GM23338 (cell line): ENCODE results near the gene HCAR2. TPM values are rescaled to one million over a fixed set of nuclear protein-coding genes. Genes with fewer than 3 reads are reported as not detected.

Source experiments
- ATAC-seq: fragments of 200-7000 bp; cut with Tn5 transposase; 3 replicates; pipeline ENCODE4 v1.9.1; 2020
- DNase-seq: peaks from one replicate; pipeline ENCODE4 v3.0.0-alpha.2; 2015; ENCODE audit warnings: low spot score
- H2AFZ ChIP-seq: fragments of 200-600 bp; sonication (generic); 2 replicates; pipeline ENCODE4 v1.8.0; 2016; ENCODE audit warnings: antibody characterized with exemption, mild to moderate bottlenecking, moderate library complexity
- H3F3A ChIP-seq: fragments of 200-600 bp; sonication (generic); replicated peaks from 2 replicates; pipeline ENCODE4 v1.8.0; 2017; ENCODE audit warnings: antibody characterized with exemption, mixed run types, low read depth
- H3K27ac ChIP-seq: fragments of 200-600 bp; sonication (generic); 2 replicates; pipeline ENCODE4 v1.6.1; 2016; ENCODE audit warnings: low read depth
- H3K27me3 ChIP-seq: fragments of 200-600 bp; sonication (generic); 2 replicates; pipeline ENCODE4 v1.8.0; 2016; ENCODE audit warnings: mild to moderate bottlenecking, mixed run types, moderate library complexity; ENCODE audit not compliant: insufficient read depth
- H3K36me3 ChIP-seq: fragments of 200-600 bp; sonication (generic); 2 replicates; pipeline ENCODE4 v1.8.0; 2016; ENCODE audit warnings: mild to moderate bottlenecking; ENCODE audit not compliant: insufficient read depth
- H3K4me1 ChIP-seq: fragments of 200-600 bp; sonication (generic); 2 replicates; pipeline ENCODE4 v1.8.0; 2016; ENCODE audit warnings: mild to moderate bottlenecking, moderate library complexity; ENCODE audit not compliant: insufficient read depth
- H3K4me2 ChIP-seq: fragments of 200-600 bp; sonication (generic); 2 replicates; pipeline ENCODE4 v1.7.1; 2017; ENCODE audit warnings: mixed run types
- H3K4me3 ChIP-seq: fragments of 200-600 bp; sonication (generic); 2 replicates; pipeline ENCODE4 v1.6.1; 2016; ENCODE audit warnings: mixed run types
- H3K79me2 ChIP-seq: fragments of 200-600 bp; sonication (generic); replicated peaks from 2 replicates; pipeline ENCODE4 v1.8.0; 2017; ENCODE audit warnings: mild to moderate bottlenecking; ENCODE audit not compliant: insufficient read depth
- H3K9me2 ChIP-seq: fragments of 200-600 bp; sonication (generic); 2 replicates; pipeline ENCODE4 v1.8.0; 2017; ENCODE audit not compliant: insufficient read depth
- H4K20me1 ChIP-seq: fragments of 200-600 bp; sonication (generic); replicated peaks from 2 replicates; pipeline ENCODE4 v1.8.0; 2017; ENCODE audit warnings: mild to moderate bottlenecking; ENCODE audit not compliant: insufficient read depth
- H3K27ac Mint-ChIP-seq: 2 replicates; pipeline ENCODE4 v1.8.0; 2020; ENCODE audit warnings: inconsistent platforms, mild to moderate bottlenecking, moderate library complexity, mixed read lengths
- H3K27me3 Mint-ChIP-seq: 3 replicates; pipeline ENCODE4 v1.8.0; 2022; ENCODE audit warnings: low read depth, mild to moderate bottlenecking, moderate library complexity, mixed read lengths, inconsistent platforms; ENCODE audit not compliant: insufficient read depth, poor library complexity
- H3K36me3 Mint-ChIP-seq: 3 replicates; pipeline ENCODE4 v1.8.0; 2021; ENCODE audit warnings: low read depth, mild to moderate bottlenecking, inconsistent platforms, moderate library complexity, mixed read lengths
- H3K4me1 Mint-ChIP-seq: 3 replicates; pipeline ENCODE4 v1.8.0; 2020; ENCODE audit warnings: mild to moderate bottlenecking, inconsistent platforms, mixed read lengths
- H3K4me3 Mint-ChIP-seq: 3 replicates; pipeline ENCODE4 v1.8.0; 2021; ENCODE audit warnings: moderate library complexity, mild to moderate bottlenecking, inconsistent platforms, mixed read lengths
- H3K9me3 Mint-ChIP-seq: 3 replicates; pipeline ENCODE4 v1.8.0; 2020; ENCODE audit warnings: moderate library complexity, mild to moderate bottlenecking, inconsistent platforms, mixed read lengths
- JUNB ChIP-seq: IDR thresholded peaks from one replicate; pipeline ENCODE4 v1.6.1; 2016; ENCODE audit warnings: antibody characterized with exemption; ENCODE audit not compliant: unreplicated experiment
- NANOG ChIP-seq: IDR thresholded peaks from 2 replicates; pipeline ENCODE4 v1.6.1; 2016; ENCODE audit warnings: antibody characterized with exemption, borderline replicate concordance
- POLR2AphosphoS5 ChIP-seq: IDR thresholded peaks from 2 replicates; pipeline ENCODE4 v1.6.1; 2016; ENCODE audit warnings: antibody characterized with exemption, low read depth
- STAT1 ChIP-seq: IDR thresholded peaks from one replicate; pipeline ENCODE4 v1.6.1; 2016; ENCODE audit warnings: antibody characterized with exemption; ENCODE audit not compliant: unreplicated experiment
- ZNF114 ChIP-seq: fragments of 250-450 bp; sonication (Bioruptor Pico); IDR thresholded peaks from 2 replicates; pipeline ENCODE4 v1.5.0; 2020; ENCODE audit warnings: mild to moderate bottlenecking, moderate library complexity
- ZNF331 ChIP-seq: fragments of 250-450 bp; sonication (Bioruptor Pico); IDR thresholded peaks from 2 replicates; pipeline ENCODE4 v1.5.0; 2020; ENCODE audit warnings: low read depth, mild to moderate bottlenecking, moderate library complexity
- polyA plus RNA-seq: library from polyadenylated mRNA; unstranded; fragments of >200 nt; fragmentation: Nextera tagmentation; extraction: Ambion mirVana; gene quantifications from 2 replicates; pipeline ENCODE4 v1.2.1, GENCODE V29; 2016
- total RNA-seq: library from RNA; depleted of rRNA; stranded (reverse); fragments of >200 nt; shearing (Covaris generic); gene quantifications from 2 replicates; pipeline ENCODE4 v1.2.3, GENCODE V29; 2014
- TF ChIP-seq, protein P1 (sequence below): IDR thresholded peaks from one replicate; pipeline ENCODE4 v1.6.1; 2018; ENCODE audit warnings: antibody characterized with exemption; ENCODE audit not compliant: unreplicated experiment
- TF ChIP-seq, protein P2 (sequence below): fragments of 250-450 bp; sonication (Bioruptor Pico); IDR thresholded peaks from 2 replicates; pipeline ENCODE4 v1.5.0; 2020; ENCODE audit warnings: mild to moderate bottlenecking, moderate library complexity
- TF ChIP-seq, protein P3 (sequence below): IDR thresholded peaks from 2 replicates; pipeline ENCODE4 v1.6.1; 2016; ENCODE audit warnings: antibody characterized with exemption

Gene HCAR2
- total and polyA plus RNA-seq, 2 experiments from 2014 or later: not detected

DNA sequence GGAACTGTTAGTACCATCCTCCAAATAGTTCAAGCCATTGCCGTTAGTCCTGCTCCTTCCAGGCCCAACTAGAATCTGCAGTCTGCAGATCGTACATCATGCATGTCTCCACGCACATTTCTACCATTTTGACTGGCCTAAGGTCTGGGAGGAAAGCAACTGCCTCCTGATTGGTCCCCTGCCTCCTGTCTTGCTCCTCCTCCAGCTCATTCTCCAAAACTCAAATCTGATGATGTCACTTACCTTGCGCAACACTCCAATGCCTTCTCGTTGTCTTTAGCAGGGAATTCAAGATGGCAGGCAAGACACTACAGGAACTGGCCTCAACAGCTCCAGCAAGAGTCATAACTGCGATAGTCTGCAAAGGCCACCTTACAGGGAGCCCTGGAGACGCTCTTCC, 37.2 kb upstream of the HCAR2 start:
- Histone ChIP-seq H3K36me3 (no peaks in the 10 kb centered on the region), H4K20me1 (no peaks in the 10 kb centered on the region), H3K4me2 (no peak overlapping the region), H3K27ac (no peak overlapping the region), H3K4me3 (no peak overlapping the region), H3K79me2 (no peaks in the 10 kb centered on the region), H3K9me2 (no peaks in the 10 kb centered on the region), H3K4me1 (no peaks in the 10 kb centered on the region), H3K27me3 (no peaks in the 10 kb centered on the region), H3F3A (no peaks in the 10 kb centered on the region), H2AFZ (peak overlapping the region; percentile 74)
- no peaks in the 10 kb centered on the region for H3K36me3 Mint-ChIP-seq
- no peak overlapping the region for H3K4me3 Mint-ChIP-seq
- no peaks in the 10 kb centered on the region for H3K4me1 Mint-ChIP-seq
- TF ChIP-seq ZNF331 (no peak), ZNF114 (CRISPR knock-in tag) (no peak), POLR2AphosphoS5 (no peak), STAT1 (no peak), NANOG (no peak), JUNB (no peak)
- TF ChIP-seq, protein P1, sequence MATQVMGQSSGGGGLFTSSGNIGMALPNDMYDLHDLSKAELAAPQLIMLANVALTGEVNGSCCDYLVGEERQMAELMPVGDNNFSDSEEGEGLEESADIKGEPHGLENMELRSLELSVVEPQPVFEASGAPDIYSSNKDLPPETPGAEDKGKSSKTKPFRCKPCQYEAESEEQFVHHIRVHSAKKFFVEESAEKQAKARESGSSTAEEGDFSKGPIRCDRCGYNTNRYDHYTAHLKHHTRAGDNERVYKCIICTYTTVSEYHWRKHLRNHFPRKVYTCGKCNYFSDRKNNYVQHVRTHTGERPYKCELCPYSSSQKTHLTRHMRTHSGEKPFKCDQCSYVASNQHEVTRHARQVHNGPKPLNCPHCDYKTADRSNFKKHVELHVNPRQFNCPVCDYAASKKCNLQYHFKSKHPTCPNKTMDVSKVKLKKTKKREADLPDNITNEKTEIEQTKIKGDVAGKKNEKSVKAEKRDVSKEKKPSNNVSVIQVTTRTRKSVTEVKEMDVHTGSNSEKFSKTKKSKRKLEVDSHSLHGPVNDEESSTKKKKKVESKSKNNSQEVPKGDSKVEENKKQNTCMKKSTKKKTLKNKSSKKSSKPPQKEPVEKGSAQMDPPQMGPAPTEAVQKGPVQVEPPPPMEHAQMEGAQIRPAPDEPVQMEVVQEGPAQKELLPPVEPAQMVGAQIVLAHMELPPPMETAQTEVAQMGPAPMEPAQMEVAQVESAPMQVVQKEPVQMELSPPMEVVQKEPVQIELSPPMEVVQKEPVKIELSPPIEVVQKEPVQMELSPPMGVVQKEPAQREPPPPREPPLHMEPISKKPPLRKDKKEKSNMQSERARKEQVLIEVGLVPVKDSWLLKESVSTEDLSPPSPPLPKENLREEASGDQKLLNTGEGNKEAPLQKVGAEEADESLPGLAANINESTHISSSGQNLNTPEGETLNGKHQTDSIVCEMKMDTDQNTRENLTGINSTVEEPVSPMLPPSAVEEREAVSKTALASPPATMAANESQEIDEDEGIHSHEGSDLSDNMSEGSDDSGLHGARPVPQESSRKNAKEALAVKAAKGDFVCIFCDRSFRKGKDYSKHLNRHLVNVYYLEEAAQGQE: no peak
- TF ChIP-seq, protein P2, sequence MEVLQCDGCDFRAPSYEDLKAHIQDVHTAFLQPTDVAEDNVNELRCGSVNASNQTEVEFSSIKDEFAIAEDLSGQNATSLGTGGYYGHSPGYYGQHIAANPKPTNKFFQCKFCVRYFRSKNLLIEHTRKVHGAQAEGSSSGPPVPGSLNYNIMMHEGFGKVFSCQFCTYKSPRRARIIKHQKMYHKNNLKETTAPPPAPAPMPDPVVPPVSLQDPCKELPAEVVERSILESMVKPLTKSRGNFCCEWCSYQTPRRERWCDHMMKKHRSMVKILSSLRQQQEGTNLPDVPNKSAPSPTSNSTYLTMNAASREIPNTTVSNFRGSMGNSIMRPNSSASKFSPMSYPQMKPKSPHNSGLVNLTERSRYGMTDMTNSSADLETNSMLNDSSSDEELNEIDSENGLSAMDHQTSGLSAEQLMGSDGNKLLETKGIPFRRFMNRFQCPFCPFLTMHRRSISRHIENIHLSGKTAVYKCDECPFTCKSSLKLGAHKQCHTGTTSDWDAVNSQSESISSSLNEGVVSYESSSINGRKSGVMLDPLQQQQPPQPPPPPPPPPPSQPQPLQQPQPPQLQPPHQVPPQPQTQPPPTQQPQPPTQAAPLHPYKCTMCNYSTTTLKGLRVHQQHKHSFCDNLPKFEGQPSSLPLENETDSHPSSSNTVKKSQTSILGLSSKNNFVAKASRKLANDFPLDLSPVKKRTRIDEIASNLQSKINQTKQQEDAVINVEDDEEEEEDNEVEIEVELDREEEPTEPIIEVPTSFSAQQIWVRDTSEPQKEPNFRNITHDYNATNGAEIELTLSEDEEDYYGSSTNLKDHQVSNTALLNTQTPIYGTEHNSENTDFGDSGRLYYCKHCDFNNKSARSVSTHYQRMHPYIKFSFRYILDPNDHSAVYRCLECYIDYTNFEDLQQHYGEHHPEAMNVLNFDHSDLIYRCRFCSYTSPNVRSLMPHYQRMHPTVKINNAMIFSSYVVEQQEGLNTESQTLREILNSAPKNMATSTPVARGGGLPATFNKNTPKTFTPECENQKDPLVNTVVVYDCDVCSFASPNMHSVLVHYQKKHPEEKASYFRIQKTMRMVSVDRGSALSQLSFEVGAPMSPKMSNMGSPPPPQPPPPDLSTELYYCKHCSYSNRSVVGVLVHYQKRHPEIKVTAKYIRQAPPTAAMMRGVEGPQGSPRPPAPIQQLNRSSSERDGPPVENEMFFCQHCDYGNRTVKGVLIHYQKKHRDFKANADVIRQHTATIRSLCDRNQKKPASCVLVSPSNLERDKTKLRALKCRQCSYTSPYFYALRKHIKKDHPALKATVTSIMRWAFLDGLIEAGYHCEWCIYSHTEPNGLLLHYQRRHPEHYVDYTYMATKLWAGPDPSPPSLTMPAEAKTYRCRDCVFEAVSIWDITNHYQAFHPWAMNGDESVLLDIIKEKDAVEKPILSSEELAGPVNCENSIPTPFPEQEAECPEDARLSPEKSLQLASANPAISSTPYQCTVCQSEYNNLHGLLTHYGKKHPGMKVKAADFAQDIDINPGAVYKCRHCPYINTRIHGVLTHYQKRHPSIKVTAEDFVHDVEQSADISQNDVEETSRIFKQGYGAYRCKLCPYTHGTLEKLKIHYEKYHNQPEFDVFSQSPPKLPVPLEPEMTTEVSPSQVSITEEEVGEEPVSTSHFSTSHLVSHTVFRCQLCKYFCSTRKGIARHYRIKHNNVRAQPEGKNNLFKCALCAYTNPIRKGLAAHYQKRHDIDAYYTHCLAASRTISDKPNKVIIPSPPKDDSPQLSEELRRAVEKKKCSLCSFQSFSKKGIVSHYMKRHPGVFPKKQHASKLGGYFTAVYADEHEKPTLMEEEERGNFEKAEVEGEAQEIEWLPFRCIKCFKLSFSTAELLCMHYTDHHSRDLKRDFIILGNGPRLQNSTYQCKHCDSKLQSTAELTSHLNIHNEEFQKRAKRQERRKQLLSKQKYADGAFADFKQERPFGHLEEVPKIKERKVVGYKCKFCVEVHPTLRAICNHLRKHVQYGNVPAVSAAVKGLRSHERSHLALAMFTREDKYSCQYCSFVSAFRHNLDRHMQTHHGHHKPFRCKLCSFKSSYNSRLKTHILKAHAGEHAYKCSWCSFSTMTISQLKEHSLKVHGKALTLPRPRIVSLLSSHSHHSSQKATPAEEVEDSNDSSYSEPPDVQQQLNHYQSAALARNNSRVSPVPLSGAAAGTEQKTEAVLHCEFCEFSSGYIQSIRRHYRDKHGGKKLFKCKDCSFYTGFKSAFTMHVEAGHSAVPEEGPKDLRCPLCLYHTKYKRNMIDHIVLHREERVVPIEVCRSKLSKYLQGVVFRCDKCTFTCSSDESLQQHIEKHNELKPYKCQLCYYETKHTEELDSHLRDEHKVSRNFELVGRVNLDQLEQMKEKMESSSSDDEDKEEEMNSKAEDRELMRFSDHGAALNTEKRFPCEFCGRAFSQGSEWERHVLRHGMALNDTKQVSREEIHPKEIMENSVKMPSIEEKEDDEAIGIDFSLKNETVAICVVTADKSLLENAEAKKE (CRISPR knock-in tag): no peak
- TF ChIP-seq, protein P3, sequence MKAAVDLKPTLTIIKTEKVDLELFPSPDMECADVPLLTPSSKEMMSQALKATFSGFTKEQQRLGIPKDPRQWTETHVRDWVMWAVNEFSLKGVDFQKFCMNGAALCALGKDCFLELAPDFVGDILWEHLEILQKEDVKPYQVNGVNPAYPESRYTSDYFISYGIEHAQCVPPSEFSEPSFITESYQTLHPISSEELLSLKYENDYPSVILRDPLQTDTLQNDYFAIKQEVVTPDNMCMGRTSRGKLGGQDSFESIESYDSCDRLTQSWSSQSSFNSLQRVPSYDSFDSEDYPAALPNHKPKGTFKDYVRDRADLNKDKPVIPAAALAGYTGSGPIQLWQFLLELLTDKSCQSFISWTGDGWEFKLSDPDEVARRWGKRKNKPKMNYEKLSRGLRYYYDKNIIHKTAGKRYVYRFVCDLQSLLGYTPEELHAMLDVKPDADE: no peak
- peaks cover 4% of the 10 kb centered on the region for H3K27me3 Mint-ChIP-seq
- peak; percentile 31 for DNase-seq
- no peak for ATAC-seq
- no peak overlapping the region for H3K27ac Mint-ChIP-seq
- peaks cover 2% of the 10 kb centered on the region; the same call in 1 of the 3 replicates for H3K9me3 Mint-ChIP-seq
